CD14-positive monocyte (primary cell): ENCODE measurements around the gene OR52E1. TPM values are rescaled to one million over a fixed set of nuclear protein-coding genes. Genes with fewer than 3 reads are reported as not detected.

ENCODE experiments used
- DNase-seq, 3 donors: peaks; one replicate each; pipeline ENCODE4 v3.0.0-alpha.2; 2011 to 2022
- H2AFZ ChIP-seq: 2 replicates; pipeline ENCODE4 v1.6.0; 2012; ENCODE audit warnings: mild to moderate bottlenecking, low read depth, low read length, inconsistent platforms; ENCODE audit not compliant: insufficient read depth, poor library complexity, severe bottlenecking
- H3K27ac ChIP-seq, 2 donors: 1 replicate in 1 of 2; 2 replicates in 1 of 2; pipeline ENCODE4 v1.5.1; 2012 to 2013; ENCODE audit warnings: low read length in 2 of 2, control low read depth in 1 of 2, inconsistent platforms in 1 of 2, low read depth in 1 of 2, mild to moderate bottlenecking in 1 of 2
- H3K27me3 ChIP-seq, 2 donors: one replicate each; pipeline versions ENCODE4 v1.6.0 to v1.6.1; 2011 to 2013; ENCODE audit warnings: low read length in 2 of 2; ENCODE audit not compliant: control insufficient read depth in 2 of 2, insufficient read depth in 2 of 2
- H3K36me3 ChIP-seq, 2 donors: replicated peaks in 1 of 2; 1 replicate in 1 of 2; 2 replicates in 1 of 2; pipeline versions ENCODE4 v1.5.1 to v1.6.1; 2012 to 2013; ENCODE audit warnings: low read length in 2 of 2, control low read depth in 1 of 2, inconsistent platforms in 1 of 2, mild to moderate bottlenecking in 1 of 2; ENCODE audit not compliant: insufficient read depth in 2 of 2, control insufficient read depth in 1 of 2
- H3K4me1 ChIP-seq, 2 donors: 1 replicate in 1 of 2; 2 replicates in 1 of 2; pipeline versions ENCODE4 v1.5.1 to v1.6.1; 2012 to 2013; ENCODE audit warnings: low read length in 2 of 2, control low read depth in 1 of 2, inconsistent platforms in 1 of 2, mild to moderate bottlenecking in 1 of 2, moderate library complexity in 1 of 2; ENCODE audit not compliant: insufficient read depth in 2 of 2, control insufficient read depth in 1 of 2
- H3K4me2 ChIP-seq: replicated peaks from 2 replicates; pipeline ENCODE3; 2012; ENCODE audit warnings: low read length, moderate library complexity, mild to moderate bottlenecking; ENCODE audit not compliant: poor library complexity, severe bottlenecking; ENCODE audit errors: extremely low read depth
- H3K4me3 ChIP-seq, 3 experiments: fragments of 200-600 bp in 1 of 3; sonication (generic) in 1 of 3; replicated peaks in 1 of 3; 1 replicate in 2 of 3; 2 replicates in 1 of 3; pipeline ENCODE4 v1.5.1; 2011 to 2013; ENCODE audit warnings: low read length in 3 of 3, mild to moderate bottlenecking in 3 of 3, control low read depth in 2 of 3, low read depth in 2 of 3, inconsistent platforms in 1 of 3, moderate library complexity in 1 of 3
- H3K79me2 ChIP-seq: 2 replicates; pipeline ENCODE4 v1.6.0; 2012; ENCODE audit warnings: mild to moderate bottlenecking, control low read depth, inconsistent platforms, low read length, moderate library complexity; ENCODE audit not compliant: insufficient read depth
- H3K9ac ChIP-seq: 2 replicates; pipeline ENCODE4 v1.6.0; 2017; ENCODE audit warnings: low read length, mild to moderate bottlenecking; ENCODE audit not compliant: insufficient read depth, poor library complexity, severe bottlenecking
- H3K9me3 ChIP-seq, 2 donors: replicated peaks in 1 of 2; 1 replicate in 1 of 2; 2 replicates in 1 of 2; pipeline versions ENCODE4 v1.5.1 to v1.6.1; 2012 to 2013; ENCODE audit warnings: low read length in 2 of 2, control low read depth in 1 of 2; ENCODE audit not compliant: control insufficient read depth in 1 of 2, insufficient read depth in 1 of 2
- H4K20me1 ChIP-seq: 2 replicates; pipeline ENCODE4 v1.6.0; 2012; ENCODE audit warnings: mild to moderate bottlenecking, low read length, control low read depth, moderate library complexity; ENCODE audit not compliant: insufficient read depth
- H3K27ac Mint-ChIP-seq, 7 donors: one replicate each; pipeline ENCODE4 v1.8.0; 2020; ENCODE audit warnings: mild to moderate bottlenecking in 7 of 7, mixed read lengths in 7 of 7, moderate library complexity in 6 of 7, inconsistent platforms in 2 of 7
- H3K27me3 Mint-ChIP-seq, 3 donors: one replicate each; pipeline ENCODE4 v1.8.0; 2021 to 2022; ENCODE audit warnings: low read depth in 3 of 3, mild to moderate bottlenecking in 3 of 3, mixed read lengths in 3 of 3, moderate library complexity in 3 of 3, inconsistent platforms in 1 of 3
- H3K36me3 Mint-ChIP-seq, 2 donors: one replicate each; pipeline ENCODE4 v1.8.0; 2020; ENCODE audit warnings: mixed read lengths in 2 of 2, inconsistent platforms in 1 of 2, mild to moderate bottlenecking in 1 of 2
- H3K4me1 Mint-ChIP-seq: one replicate; pipeline ENCODE4 v1.8.0; 2020; ENCODE audit warnings: mild to moderate bottlenecking, mixed read lengths
- H3K4me3 Mint-ChIP-seq, 2 donors: one replicate each; pipeline ENCODE4 v1.8.0; 2020; ENCODE audit warnings: mild to moderate bottlenecking in 2 of 2, mixed read lengths in 2 of 2, moderate library complexity in 1 of 2
- H3K9me3 Mint-ChIP-seq, 7 donors: one replicate each; pipeline ENCODE4 v1.8.0; 2020 to 2022; ENCODE audit warnings: mixed read lengths in 7 of 7, mild to moderate bottlenecking in 6 of 7, moderate library complexity in 6 of 7, inconsistent platforms in 2 of 7
- CTCF ChIP-seq: fragments of 200-600 bp; IDR thresholded peaks from one replicate; pipeline ENCODE4 v1.8.0; 2022; ENCODE audit warnings: antibody characterized with exemption, mild to moderate bottlenecking
- intact Hi-C, 2 donors: fragments of 100-400 bp; cut with micrococcal nuclease; formaldehyde crosslinking; loops; one replicate each; pipeline versions ENCODE4 v1.15.0 to v1.15.1; 2023
- polyA plus RNA-seq, 3 donors: library from polyadenylated mRNA; depleted of rRNA in 1 of 3; unstranded in 2 of 3; stranded (reverse) in 1 of 3; fragments of 300-500 nt in 2 of 3; fragments of >200 nt in 1 of 3; fragmentation: Illumina TruSeq in 2 of 3; gene quantifications; 1 replicate in 2 of 3; 2 replicates in 1 of 3; pipeline ENCODE4 v1.2.3, GENCODE V29; 2012 to 2021

OR52E1 gene
- polyA plus RNA-seq, 3 donors: not detected

- H3K9me3 ChIP-seq: no peaks in the 10 kb centered on the region
- no peak for TF ChIP-seq CTCF
- H3K4me1 Mint-ChIP-seq: no peaks in the 10 kb centered on the region
- no peak overlapping the region for H2AFZ ChIP-seq
- H4K20me1 ChIP-seq: no peaks in the 10 kb centered on the region
- no peak overlapping the region for H3K27ac ChIP-seq
- H3K79me2 ChIP-seq: no peaks in the 10 kb centered on the region
- no peak overlapping the region for H3K4me3 Mint-ChIP-seq
- peaks cover 0 to 2% (median 0%) of the 10 kb centered on the region in 7 donors for H3K9me3 Mint-ChIP-seq
- intact Hi-C loops: no loop called here
- no peak overlapping the region for H3K4me2 ChIP-seq
- H3K27me3 ChIP-seq: no peaks in the 10 kb centered on the region
- H3K4me3 ChIP-seq: no peak overlapping the region
- no peaks in the 10 kb centered on the region for H3K36me3 Mint-ChIP-seq
- peaks cover 0 to 3% (median 0%) of the 10 kb centered on the region in 3 donors for H3K27me3 Mint-ChIP-seq
- DNase-seq: no peak
- no peak overlapping the region for H3K9ac ChIP-seq
- H3K4me1 ChIP-seq: no peaks in the 10 kb centered on the region
- no peak overlapping the region for H3K27ac Mint-ChIP-seq
- H3K36me3 ChIP-seq: no peaks in the 10 kb centered on the region
These were observed 14.2 kb downstream of the OR52E1 start for GRCh38 chr11:5083602-5084001.

GRCh38 chr11:5088556-5088955 is 19.2 kb downstream of the OR52E1 start:
- no peak overlapping the region for H3K27ac ChIP-seq
- intact Hi-C loops: no loop called here
- Mint-ChIP-seq H3K9me3 (no peaks in the 10 kb centered on the region), H3K4me3 (no peak overlapping the region), H3K27ac (no peak overlapping the region), H3K36me3 (no peaks in the 10 kb centered on the region), H3K4me1 (no peaks in the 10 kb centered on the region), H3K27me3 (peaks cover 0 to 3% (median 0%) of the 10 kb centered on the region in 3 donors)
- TF ChIP-seq CTCF: no peak
- no peak overlapping the region for H3K9ac ChIP-seq
- no peaks in the 10 kb centered on the region for H3K36me3 ChIP-seq
- no peaks in the 10 kb centered on the region for H3K4me1 ChIP-seq
- no peaks in the 10 kb centered on the region for H4K20me1 ChIP-seq
- no peak overlapping the region for H3K4me2 ChIP-seq
- H3K4me3 ChIP-seq: no peak overlapping the region
- H2AFZ ChIP-seq: no peak overlapping the region
- H3K27me3 ChIP-seq: no peaks in the 10 kb centered on the region
- no peaks in the 10 kb centered on the region for H3K79me2 ChIP-seq
- DNase-seq: no peak
- no peaks in the 10 kb centered on the region for H3K9me3 ChIP-seq
